ENCODE measurements around the gene TNPO3.
"Not testable (repeated sequence)": the region's sequence is repeated elsewhere in the genome, so short reads cannot be mapped to it uniquely, and the experiment has no call there.

The TNPO3 gene

DNA sequence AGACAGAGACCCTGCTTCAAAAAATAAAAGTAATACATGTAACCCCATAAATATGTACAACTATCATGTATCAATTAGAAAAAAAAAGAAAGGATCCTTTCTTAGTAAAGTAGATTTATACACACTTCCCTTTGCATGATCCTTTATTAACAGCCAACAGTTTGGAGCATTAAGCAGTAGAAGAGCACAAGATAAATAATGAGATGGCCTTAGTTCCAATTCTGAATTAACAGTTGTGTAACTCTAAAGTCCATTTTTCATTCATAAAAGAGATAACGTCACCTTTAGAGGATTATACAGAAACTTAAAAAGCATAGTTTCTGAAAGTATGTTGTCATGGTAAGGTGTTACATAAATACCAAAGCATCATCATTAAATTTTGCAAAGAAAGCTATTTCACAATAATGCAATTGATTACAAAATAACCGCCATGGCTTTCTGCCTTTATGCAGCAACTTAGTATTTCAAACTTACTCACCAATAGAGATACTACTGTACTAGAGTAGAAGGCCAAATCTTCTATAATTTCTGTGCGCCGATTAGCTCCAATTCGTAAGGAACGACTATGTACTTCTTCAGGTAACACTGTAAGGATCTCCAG is 40.3 kb downstream of the TNPO3 start:
- DNase-seq (ENCODE audit: low spot score) = no peak

DNA sequence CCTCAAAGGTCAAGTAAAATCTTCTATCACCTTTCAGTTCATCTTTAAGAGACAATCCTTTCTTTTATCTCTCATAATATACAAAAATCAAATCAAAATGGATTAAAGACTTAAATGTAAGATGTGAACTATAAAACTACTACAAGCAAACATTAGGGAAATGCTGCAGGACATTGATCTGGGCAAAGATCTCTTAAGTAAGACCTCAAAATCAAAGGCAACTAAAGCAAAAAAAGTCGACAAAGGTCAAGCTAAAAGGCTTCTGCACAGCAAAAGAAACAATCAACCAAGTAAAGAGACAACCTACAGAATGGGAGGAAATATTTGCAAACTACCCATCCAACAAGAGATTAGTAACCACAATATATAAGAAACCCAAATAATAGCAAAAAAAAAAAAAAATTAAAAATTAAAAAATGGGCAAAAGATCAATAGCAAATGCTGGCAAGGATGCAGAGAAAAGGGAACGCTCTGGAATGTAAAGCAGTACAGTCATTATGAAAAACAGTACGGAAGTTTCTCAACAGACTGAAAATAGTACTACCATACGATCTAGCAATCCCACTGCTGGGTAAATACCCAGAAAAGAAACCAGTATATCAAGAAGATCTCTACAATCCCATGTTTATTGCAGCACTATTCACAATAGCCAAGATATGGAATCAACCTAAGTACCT is 41.7 kb downstream of the TNPO3 start:
- DNase-seq (ENCODE audit: low spot score) = no peak

DNA sequence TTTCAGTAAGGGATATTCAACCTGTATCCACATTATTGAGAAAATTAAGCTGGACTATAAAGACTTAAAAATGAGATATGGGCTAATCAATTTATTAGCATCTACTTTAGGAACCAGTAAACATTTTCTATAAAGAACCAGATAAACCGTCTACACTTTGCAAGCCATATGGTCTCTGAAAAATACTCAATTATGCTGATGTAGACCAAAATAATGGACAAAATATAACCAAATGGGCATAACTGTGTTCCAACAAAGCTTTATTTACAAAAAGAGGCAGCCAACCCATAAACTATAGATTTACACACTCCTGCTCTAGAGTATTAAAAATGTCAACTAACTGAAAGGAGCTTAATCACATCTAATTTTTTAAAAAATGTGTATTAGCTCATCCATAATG is 42.3 kb downstream of the TNPO3 start:
- no peak for DNase-seq (ENCODE audit: low spot score)

DNA sequence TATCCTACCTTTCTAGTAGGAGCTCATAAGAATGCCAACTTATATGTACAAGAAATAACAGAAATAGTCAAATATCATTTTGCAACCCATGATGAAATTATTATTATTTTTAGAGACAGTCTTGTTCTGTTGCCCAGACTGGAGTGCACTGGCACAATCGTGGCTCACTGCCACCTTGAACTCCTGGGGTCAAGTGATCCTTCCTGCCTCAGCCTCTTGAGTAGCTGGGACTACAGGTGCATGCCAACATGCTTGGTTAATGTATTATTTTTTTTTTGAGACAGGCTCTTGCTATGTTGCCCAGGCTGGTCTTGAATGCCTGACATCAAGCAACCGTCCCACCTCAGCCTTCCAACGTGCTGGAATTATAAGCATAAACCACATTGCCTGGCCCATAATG is 44.8 kb downstream of the TNPO3 start:
- DNase-seq (ENCODE audit: low spot score) = no peak

DNA sequence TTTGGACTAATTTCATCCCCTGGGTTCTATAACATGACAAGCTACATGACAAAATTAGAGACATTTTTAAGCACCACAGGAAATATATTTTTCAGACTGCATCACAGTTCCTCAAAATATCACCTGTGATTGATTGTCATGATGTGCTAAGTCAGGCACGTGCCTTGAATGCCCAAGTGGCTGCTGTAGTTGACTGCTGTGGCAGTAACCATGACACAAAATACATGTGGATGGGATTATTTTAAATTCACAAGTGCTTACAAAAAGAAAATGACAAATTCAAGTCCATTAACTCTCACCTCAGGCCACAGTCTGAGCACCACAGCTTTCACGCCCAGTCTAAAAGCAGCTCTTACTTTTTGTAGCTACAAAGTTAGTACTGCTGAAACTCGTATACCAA is 45.5 kb downstream of the TNPO3 start:
- DNase-seq (ENCODE audit: low spot score) = no peak

DNA sequence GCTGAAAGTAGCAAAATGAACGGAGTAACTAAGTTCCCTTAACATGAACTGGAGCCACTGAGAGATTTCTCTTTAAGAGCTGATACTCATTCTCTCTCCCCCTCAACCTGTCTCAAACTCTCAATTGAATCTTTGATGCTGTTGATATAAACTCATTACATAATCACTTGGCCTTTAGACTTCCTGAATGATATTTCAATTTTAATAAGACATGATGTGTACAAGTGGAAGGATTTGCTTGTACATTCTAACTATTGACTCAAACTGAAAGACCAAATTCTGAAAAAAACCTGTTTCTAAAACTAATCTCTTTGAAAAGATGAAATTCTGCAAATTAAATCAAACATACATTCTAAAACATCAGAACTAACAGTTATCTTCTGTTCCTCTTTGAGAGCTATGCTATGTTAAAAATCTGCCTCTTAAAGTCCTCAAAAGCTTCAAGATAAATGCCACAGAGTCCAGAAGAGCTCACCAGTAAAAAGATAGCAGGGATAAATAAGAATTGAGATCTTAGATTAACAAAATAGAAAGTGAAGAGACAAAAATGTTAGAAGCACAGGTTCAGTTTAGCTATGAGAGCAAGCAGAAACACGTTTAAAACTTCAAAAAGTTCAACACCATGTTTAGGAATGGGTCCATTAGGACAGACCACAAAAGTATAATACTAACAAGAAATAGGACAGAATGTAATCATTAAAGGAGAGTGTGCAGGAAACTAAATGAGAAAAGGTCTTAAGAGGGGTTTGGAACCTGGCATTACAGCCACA is 46.1 kb downstream of the TNPO3 start:
- DNase-seq (ENCODE audit: low spot score) = no peak

DNA sequence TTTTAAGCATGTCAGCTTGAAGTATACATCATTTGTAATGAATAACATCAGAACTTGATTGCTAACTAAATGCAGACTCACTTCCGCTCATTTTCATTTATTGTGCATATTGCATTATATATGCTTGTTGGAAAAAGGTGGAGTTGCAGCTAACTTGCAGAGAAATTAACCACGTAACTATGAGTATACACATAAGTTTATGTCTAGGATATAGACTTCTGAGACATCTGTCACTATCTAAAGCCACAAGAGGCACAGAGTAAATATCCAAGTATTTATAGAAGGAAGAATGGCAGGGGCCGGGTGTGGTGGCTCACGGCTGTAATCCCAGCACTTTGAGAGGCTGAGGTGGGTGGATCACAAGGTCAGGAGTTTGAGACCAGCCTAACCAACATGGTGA is 47.3 kb downstream of the TNPO3 start:
- no peak for DNase-seq (ENCODE audit: low spot score)

DNA sequence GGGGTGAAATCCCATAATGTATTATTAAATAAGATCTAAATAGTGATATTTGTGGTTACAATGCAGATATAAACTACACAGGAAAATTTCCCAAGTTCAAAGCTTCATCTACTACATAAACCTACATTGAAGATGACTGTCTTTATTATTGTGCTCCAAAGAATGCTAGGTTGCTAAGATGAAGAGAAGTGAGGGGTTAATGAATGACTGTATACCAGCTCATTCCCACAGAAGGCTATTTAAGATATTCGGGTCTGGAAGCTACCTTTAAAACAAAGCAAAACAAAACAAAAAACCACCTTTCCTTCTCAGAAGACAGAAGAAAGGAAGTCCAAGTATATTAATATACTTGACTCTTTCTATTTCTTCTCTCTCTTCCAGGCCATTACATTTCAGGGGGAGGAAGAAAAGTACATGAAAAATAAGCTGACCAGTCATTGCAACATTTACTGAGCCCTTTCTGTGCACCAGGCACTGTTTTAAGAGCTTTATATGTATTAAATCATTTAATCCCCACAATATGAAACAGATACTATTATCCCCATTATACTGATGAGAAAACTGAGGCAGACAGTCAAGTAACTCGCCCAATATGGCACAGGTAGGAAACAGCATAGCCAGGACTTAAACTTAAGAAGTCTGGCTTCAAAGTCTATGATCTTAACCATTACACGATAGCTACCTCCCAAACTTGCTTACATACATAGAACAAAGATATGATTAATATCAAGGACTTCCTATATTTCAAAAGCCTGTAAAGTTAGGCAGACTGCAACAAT is 48.1 kb downstream of the TNPO3 start:
- DNase-seq (ENCODE audit: low spot score) = no peak

DNA sequence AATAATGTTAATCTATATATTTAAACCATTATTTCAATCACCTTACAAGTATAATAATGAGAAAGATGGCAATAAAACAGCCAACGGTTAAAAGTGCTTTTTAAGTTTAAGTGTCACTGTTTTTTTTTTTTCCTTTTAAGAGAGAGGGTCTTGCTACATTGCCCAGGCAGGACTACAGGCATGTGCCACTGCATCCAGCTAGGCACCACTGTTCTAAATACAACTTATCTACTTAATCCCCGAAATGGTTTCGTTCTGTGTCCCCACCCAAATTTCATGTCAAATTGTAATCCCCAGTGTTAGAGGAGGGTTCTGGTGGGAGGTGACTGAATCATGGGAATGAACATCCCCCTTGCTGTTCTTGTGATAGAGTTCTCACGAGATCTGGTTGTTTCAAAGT is 49.7 kb downstream of the TNPO3 start:
- DNase-seq (ENCODE audit: low spot score) = no peak

DNA sequence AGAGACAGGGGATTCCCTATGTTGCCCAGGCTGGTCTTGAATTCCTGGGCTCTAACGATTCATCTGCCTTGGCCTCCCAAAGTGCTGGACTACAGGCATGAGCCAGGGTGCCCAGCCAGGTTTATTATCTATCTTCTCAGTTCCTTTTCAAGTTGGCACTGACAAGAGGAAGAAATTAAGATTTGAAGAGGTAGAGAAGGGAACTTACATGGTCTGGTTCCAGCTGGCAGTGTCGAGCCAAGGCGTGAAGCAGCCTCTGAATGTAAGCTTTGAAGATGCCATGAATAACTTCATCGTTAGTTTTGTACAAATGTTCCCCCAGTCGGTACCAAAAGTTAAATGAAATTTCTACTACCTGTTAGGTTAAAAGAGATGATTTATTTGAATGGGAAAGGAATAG is 57.7 kb downstream of the TNPO3 start:
- no peak for DNase-seq (ENCODE audit: low spot score)

DNA sequence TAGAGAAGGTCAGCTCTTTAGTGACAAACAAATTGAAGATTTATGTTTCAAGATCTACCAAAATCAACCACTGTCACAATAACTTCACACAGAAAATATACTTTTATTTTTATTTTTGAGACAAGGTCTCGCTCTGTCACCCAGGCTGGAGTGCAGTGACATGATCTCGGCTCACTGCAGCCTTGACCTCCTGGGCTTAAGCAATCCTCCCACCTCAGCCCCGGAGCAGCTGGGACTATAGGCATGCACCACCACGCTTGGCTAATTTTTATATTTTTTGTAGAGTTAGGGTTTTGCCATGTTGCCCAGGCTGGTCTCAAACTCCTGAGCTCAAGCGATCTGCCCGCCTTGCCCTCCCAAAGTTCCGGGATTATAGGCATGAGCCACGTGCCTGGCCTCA is 60.4 kb downstream of the TNPO3 start:
- not testable (repeated sequence) for DNase-seq (ENCODE audit: low spot score)

DNA sequence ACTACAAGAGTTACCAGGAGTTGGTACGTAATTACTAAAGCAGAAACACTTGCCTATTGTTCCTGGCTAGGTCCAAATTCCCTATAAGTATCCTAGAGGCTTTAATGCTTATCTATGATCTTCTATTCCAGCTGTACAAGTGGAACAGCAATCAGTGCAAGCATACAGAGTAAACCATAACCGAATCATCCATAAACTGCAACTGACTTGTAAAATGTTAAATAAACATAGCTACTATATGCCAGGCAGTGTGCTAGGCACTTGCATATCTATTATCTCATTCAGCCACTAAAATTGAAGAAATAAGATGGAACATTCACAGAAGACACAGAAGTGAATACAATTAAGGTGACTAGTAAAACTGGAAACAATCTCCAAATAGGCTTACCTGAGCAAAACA is 61.5 kb downstream of the TNPO3 start:
- DNase-seq (ENCODE audit: low spot score) = no peak

DNA sequence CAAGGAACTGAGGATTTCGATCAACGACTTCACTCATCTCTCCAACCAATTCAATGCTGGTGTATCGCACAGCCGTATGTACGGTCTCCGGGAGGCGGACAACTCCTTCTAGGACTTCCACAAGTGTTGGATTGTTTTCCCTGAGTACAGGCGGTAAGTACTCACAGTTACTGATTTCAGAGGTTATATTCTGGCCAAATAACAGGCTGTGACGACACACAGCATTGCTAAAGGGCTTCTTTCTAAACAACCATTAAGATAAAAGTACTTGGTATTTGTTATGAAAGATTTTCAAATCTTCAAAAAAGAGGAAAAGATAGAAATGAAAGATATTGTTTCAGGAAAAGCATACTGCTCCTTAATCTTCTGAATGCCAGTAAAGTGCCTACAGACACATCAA is 65.0 kb downstream of the TNPO3 start:
- DNase-seq (ENCODE audit: low spot score) = no peak

DNA sequence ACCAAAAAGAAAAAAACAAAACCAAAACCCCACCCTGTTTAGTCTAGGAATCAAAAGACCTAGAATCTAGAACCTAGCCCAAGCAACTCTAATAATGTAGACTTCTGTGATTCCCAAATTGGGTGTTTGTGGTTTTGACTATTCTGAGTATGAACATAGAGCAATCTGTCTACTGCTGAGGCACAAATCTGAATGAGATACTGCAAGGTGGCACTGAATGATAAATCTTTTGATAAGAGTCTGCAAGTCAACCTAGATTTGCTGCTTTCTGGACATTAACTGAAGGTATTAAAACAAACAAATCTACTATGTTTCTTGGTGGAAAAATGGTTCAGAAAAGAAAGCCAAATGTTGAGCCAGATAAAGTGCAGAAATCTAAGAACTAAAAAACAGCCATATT is 66.5 kb downstream of the TNPO3 start:
- no peak for DNase-seq (ENCODE audit: low spot score)

DNA sequence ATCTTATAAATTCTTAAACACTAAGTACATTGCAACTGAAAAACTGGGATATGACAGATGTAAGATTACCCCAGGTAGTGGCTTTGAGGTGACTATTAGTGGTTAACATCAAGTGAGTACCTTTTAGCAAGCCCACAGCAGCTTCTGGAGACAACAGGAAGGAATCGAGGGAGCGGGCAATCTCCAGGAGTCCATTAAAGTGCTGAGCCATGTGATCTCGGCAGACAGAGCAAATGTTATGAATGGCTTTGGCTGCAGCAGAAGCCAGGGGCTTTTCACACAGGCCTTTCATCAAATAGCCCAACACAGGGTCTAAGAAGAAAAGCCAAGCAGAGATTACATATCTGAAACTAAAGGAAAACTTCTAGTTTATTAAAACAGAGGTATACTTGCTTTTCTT is 68.3 kb downstream of the TNPO3 start:
- no peak for DNase-seq (ENCODE audit: low spot score)

DNA sequence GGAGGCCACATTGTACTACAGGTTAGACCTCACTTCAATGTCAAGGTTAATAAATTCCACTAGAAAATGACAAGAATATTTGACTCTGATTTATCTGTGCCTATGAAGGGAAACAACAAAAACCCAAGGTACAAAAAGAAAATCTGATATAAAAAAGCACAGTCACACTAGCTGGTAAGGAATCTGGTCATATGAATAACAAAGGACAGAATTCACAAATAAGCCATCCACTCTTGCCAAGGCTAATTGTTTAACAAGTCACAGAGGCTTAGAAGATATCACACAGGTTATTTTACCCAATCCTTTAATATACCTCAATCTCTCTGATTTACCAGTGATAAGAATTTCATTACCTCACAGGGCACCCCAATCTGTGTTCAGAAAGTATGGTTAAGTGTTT is 69.3 kb downstream of the TNPO3 start:
- no peak for DNase-seq (ENCODE audit: low spot score)

DNA sequence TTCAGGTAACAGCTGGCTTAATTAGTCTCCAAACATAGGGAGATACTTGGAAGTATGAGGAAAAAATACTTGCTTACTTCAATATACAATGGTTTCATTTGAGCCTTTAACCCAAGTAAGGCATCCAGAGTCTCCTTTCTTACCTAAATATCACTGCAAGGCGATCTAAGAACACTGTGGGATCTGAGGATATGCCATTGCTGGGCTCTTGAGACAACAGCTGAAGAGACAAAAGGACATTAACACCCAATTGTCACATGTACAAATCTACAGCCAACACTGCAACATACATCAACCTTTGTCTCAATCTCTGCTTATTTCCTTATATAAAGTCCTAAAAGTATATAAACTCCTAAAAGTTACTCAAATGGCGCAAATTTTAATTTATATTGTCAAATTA is 72.8 kb downstream of the TNPO3 start:
- no peak for DNase-seq (ENCODE audit: low spot score)

DNA sequence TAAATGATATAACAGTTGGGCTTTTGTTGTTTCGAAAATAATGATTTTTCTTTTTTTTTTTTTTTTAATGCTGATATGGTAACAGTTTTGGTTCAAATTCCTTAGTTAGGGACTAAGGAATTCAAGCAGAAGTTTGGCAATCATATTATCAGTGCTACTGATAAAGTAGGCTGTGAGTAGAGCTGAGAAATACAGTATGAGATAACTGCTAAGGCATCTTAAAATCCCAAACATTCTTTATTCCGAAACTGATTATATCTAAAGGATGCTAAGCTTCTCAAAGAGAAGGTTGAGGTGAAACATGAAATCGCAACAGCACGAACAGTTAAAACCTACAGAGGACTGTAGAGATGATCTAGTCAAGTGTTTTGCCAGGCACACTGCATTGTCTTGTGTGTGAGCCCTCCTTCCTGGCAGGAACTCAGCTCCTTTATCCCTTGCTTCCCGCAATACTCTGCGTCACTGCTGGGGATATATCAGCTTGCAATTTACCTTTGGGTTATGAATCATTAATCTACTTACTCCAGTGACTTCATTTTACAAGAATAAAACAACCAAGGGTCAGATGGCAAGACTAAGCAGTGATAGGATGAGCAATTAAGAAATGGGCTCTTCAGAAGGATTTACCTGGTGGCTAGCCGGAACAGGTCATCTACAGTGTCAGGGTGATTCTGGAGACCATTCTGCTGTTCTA is 80.5 kb downstream of the TNPO3 start:
- DNase-seq (ENCODE audit: low spot score) = no peak

DNA sequence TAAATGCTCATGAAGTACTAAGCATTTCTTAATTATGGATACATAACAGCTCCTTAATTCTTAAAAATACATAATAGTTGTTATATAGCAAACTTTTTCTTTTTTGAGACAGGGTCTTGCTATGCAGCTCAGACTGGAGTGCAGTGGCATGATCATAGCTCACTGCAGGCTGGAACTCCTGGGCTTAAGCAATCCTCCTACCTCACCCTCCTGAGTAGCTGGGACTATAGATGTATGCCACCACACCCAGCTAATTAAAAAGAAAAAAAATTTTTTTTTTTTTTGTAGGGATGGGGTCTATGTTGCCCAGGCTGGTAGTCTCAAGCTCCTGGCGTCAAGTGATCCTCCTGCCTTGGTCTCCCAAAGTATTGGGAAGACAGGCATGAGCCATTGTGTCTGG is 86.3 kb downstream of the TNPO3 start:
- DNase-seq (ENCODE audit: low spot score) = no peak

DNA sequence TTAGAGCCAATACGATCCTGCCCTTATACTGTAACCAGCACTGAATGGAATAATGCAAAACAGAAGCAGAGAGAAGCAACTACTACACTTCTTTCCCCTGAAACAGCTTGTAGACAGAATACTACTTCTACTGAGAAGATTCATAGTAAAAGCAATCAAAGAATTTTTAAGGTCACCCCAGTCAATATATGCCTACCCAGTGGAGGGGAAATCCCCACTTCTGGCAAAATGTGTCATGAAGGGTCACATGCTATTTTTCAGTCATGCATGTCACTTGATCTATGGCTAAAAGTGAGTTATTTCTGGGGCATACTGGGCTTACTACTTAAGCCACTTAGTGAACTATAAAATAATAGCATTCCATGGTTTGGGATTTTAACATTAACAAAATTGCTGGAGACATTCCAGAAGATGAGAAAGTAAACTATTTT is 91.6 kb downstream of the TNPO3 start:
- no peak for DNase-seq (ENCODE audit: low spot score)

DNA sequence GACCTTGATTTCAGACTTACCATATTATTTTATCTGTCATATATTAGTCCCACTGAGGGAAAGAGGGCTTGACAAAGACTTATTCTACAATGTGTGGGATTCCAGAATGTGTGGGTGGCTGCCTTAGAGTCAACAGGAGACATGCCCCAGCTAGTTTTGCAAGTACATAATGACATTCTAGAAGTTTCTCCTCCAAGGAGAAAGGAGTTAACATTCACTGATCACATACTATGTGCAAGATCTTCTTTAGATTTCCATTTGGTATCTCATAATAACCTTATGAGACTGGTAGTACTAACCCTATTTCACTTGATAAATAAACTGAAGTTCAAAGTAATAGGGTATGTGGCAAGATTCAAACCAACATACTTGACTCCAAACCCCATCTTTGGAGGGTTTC is 92.0 kb downstream of the TNPO3 start:
- no peak for DNase-seq (ENCODE audit: low spot score)

DNA sequence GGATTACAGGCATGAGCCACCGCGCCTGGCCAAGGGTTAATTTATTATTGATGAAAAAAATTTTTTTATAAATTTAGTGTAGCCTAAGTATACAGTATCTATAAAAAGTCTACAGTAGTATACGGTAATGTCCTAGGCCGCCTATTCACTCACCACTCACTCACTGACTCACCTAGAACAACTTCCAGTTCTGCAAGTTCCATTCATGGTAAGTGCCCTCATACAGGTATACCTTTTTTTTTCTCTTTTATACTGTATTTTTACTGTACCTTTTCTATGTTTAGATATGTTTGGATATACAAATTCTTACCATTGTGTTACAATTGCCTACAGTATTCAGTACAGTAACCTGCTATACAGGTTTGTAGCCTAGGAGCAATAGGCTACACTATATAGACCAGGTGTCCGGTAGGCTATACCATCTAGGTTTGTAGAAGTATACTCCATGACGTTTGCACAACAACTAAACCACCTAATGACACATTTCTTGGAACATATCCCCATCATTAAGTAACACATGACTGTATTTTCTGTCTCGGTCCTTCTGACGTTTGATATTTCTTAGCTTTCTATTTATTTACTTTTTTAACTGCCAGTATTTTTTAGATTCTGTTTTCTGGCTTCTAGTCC is 93.8 kb downstream of the TNPO3 start:
- DNase-seq (ENCODE audit: low spot score) = no peak
